GM18909 (cell line): Measurements from ENCODE around the gene CPVL.
"Not testable (repeated sequence)": the region's sequence is repeated elsewhere in the genome, so short reads cannot be mapped to it uniquely, and the experiment has no call there.

ENCODE experiments used
- ATAC-seq: cut with Tn5 transposase; IDR thresholded peaks from one replicate; pipeline ENCODE4 v1.9.1; 2021; ENCODE audit warnings: mild to moderate bottlenecking; ENCODE audit not compliant: unreplicated experiment, poor library complexity

Gene CPVL

DNA sequence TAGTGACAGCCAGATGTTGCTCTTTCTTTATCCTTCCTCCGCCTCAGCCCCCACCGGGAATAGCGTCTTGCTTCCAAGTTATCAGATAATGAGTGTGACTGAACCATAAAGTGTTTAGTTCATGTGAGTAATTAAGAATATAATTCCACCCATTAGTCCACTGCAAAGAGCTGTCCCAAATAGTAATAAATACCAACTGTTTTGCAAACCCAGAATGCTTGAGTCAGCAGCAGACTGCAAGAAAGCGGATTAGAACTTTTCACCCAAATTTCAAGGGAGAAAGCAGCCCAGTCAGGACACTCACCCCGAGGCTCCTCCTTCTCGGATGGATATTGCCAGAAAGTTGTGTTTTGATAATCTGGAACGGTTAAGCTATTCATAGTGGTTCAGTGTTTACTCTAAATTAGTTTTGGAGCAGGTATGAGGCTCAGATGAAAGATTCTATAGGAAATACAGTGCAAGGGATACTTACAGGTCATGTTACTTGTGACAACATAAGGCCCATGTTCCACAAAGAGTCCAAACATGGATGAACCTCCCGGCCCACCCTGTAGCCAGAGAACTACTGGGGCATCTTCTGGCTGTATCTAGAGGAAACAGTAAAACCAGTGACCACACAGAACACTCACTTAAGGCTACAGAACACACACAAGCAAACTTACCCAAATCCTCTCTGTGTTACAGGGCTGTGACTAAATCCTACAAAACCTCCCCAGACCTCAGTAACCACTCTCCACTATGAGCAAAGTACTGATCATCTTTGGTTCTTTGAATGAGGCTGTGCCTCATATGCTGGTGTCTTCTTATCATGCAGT lies 50.5 kb downstream of the CPVL start:
- ATAC-seq, result no peak

DNA sequence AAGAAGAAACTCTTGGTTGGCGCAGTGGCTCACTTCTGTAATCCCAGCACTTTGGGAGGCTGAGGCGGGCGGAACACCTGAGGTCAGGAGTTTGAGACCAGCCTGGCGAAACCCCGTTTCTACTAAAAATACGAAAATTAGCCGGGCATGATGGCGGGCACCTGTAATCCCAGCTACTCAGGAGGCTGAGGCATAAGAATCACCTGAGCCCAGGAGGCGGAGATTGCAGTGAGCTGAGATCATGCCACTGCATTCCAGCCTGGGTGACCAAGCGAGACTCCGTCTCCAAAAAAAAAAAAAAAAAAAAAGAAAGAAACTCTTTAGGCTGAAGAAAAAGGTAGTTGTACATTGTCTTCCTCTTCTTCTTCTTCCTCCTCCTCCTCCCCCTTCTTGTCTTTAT lies 53.2 kb downstream of the CPVL start:
- not testable (repeated sequence) for ATAC-seq

DNA sequence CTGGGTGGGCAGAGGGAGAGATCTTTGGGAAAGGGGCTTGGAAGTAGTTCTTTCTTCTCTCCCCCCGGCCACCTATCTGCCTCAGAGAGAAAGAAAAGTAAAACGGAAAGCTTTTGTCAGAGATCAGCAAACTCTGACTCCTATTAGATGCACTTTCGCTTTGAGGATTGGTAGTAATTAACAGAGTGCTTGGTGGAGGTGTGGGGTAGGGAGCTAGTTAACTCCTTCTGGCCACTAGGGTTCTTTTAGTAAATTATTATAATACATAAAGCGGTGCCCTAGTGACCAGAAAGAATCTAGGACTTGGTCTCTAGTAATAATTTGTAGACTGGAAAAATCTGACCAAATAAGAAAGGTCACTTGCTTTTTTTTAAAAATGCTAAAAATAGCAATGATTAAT lies 54.6 kb downstream of the CPVL start:
- peak; percentile 99 for ATAC-seq

DNA sequence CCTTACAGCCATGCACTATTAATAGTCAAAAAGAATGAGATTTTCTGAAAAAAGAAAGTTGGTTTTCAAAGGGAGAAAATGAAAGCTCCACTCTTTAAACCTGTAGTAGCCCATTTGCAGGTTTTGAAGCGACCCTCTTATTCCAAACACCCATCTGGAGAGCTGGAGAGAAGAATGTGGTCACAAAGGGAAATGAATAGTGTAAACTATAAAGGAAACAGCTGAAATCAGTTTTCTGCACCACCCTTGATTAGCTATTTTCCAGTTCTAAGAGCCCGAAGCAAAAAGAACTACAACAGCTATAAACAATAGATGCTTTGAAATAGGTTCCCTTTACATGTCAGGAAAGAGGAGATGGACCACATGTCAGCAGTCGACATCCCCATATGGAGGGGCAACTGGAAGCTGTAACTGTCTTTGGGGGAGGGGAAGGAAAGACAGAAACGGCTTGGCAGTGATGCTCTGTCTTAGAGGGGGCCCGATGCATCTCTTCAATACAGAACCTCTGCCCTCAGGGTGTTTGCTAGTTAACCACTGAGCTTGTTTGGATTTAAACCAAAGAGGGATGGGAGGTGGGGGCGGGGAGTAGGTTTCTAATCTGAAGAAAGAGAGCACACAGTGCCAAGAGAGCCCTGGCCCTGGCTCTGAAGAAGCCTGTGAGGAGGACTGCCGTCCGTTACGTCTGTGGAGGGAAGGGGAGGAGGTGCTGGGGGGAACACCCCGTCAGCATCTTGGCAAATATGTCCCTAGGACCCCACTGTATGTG lies 55.3 kb downstream of the CPVL start:
- ATAC-seq, result peak; percentile 15

DNA sequence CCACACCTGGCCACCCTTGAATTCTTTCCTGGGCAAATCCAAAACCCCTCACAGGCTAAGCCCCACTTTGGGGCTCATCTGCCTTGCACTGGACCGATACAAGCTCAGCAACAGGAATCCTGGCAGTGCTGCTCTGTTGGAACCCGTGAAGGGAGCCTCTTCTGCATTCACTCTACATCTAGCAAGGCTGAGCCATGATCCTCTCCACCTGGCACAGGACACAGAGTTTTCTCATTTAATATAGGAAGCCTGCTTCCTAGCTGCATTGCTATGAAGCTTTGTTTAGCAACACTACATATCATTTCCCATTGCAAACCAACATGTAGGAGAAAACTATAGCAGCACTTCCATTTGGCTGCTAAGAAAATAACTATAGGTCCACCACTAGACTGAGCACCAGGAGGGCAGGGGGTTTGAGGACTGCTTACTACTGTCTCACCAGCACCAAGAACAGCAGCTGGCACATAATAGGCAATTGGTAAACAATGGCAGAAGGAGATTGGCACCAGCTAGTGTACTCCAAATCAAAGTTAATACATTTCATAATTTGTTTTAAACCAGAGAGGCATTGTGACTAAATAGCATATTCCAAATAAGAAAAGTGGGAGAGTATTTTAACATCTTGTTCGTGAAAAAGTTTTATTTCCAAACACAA lies 56.1 kb downstream of the CPVL start:
- no peak for ATAC-seq

DNA sequence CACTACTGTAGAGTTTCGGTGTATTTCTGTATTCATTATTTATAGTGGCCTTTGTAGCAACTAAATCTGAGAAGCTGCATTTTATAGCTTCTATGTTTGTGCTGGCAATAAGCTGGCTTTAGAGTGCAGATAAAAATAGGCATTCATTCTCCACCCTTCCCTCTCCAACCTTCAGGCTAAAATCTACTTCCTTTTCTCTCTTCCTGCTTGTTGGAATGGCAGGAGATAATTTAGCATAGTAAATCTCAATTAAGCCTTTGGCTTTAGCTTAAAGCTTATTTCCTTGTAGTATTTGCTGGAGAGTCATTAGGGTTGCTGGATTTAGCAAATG lies 58.5 kb downstream of the CPVL start:
- no peak for ATAC-seq

DNA sequence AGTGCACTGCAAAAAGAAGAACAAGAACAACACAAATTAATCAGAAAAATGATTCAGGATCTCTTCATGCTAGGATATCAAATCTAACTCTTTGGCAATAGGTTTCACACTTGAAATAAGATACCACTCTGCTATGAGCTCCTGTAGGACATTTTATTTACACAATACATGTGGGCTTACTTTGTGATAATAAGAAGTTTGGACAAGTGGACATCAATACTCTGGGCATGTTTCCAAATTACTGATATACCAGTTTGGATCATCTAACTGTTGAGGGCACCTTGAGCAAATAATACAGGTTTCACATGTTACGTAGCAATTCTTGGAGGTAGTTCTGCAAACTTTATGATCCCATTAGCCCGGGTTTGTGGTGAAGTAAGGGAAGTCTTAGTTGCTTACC lies 59.8 kb downstream of the CPVL start:
- no peak for ATAC-seq

DNA sequence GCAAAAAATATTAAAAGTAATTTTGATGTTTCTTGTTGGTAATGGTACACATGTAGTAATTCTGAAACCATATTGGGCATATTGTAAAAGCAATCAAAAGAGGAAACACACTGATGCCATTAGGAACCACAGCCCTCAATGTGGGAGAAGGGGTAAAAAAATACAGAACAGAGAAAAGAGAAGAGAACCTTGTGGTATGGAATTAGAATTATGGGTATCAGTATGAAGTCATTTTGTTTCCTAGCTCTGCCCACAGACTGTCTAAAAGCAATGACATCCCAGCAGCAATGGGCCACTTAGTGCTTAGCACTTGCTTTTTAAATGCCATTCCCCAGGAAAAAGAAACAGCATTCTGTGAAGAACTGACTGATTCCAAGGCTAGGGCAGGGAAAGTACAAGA lies 61.5 kb downstream of the CPVL start:
- peak; percentile 94 for ATAC-seq

DNA sequence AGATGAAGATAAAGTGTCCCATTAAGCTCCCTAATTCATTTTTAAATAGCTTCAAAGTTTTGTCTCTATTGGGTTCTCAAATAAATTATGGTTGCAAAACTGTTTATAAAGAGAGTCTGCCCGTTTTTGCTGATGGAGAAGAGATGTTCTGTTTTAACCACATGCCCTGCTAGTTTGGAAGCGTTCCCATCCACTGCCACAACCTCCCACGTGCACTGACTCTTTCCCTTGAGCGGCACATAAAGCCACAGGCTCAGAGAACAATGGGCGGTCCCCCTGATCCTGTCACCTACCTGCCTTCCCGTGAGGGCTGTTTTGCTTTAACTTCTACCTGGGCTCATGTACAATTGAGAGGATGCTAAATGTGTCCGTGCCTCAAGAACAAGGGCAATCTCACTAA lies 65.5 kb downstream of the CPVL start:
- ATAC-seq, result no peak

DNA sequence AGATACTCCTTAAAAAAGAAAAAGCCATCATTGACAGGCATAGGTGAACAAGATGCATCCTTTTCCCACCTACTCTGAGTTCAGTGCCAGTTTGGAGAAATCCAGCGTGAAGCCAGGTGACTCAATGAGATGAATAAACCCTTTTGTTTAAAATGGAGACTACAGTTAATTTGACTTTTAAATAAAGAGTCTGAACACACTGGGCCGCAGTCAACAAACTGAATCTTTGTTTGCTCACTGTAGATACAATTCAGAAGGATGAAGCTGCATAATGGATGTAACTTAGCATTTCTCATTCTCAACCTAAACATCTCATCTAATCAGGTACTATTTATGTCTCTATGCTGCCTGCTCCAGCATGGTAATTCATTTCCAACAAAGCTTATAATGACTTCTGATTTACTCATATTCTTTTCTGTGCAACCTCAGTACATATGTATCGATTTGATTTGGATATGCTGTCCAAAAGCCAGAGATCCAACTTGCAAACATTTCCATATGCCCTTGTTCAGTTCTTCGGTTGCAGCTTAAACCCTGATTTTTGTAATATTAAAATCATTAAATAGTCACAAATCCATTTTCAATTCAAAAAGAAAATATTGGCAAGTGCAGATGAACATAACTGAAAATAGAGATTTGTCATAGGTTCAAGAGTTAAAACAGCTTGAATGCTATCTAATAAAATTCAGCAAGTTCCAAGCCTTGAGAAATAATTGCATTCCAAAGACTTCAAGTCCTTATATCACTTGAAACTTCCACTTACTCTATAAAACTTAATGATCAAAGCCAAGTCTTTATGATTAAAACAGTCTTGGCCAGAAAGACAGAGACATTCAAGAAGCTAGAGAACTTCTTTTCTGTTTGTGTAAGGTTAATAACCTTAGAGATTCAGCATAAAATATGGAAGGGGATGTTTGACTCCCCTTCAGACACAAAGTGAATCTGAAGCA lies 67.8 kb downstream of the CPVL start:
- no peak for ATAC-seq

DNA sequence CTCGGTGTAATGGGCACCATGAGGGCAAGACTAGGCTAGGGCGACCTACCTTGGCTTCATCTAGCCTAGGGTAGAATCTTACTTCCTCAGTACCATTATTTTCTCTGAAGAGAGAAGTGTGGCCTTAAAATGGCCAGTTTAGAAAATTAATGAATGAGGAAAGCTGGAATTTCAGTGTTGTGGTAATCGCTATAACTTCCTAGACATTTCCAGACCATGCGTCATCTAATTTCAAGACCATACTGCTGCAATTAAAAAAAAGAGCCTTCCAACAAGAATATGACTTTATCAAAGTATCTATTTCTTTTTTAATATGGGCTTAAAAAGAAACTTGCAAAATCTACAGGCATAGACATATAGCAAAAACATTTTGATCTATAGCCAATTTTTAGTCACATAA lies 68.5 kb downstream of the CPVL start:
- ATAC-seq, result no peak

DNA sequence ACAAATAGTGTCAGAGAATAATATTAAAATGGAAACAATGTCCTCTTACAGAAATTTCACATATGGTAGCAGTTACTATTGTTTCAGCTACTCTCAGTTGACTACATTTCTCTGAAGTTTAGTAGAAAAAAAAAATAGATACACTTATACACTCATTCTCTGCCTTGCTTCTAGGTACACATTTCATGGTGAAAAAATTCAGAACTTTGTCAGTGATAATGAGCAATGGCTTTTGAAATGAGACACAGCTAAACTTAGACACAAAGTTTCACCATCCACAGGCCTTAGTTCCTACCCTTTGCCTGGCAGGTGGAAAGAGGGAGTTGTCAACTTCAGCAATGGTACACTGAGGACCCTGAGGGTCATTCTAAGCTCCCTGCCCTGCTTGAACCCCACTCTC lies 69.2 kb downstream of the CPVL start:
- no peak for ATAC-seq

DNA sequence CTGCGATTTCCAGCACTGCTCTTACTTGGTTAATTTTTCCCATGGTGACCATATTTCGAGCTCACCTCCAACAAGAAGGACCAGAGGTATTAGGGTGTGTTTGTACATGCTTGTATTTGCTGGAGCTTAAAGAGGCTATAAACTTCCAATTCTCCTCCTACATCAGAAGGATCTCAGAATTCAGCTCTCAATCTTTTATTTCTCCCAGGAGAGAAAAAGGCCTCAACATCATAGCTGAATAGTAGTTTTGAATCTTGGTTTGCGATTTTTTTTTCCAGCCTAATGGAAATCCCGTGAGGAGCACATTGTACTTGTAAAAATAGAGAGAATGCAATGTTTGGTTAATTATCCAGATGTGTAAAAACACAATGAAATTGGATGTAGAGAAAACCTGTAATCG lies 69.7 kb downstream of the CPVL start:
- no peak for ATAC-seq

DNA sequence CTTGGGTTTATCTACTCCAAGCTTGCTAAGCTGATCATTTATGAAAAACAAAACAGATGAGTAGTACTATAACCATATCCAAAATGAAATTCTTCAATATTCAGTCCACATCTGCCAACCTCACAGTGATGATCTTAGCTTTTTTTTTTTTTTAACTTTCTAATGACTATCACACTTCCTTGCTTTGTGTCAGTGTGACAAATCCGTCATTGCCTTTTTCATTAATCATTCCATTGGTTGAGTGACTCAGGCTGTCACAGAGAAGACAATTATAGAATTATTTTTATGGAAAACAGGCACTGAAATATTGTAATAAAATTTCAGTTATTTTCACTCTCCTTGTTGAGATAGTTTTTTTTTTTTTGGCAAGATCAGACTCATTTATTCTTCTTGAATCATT lies 70.7 kb downstream of the CPVL start:
- no peak for ATAC-seq

DNA sequence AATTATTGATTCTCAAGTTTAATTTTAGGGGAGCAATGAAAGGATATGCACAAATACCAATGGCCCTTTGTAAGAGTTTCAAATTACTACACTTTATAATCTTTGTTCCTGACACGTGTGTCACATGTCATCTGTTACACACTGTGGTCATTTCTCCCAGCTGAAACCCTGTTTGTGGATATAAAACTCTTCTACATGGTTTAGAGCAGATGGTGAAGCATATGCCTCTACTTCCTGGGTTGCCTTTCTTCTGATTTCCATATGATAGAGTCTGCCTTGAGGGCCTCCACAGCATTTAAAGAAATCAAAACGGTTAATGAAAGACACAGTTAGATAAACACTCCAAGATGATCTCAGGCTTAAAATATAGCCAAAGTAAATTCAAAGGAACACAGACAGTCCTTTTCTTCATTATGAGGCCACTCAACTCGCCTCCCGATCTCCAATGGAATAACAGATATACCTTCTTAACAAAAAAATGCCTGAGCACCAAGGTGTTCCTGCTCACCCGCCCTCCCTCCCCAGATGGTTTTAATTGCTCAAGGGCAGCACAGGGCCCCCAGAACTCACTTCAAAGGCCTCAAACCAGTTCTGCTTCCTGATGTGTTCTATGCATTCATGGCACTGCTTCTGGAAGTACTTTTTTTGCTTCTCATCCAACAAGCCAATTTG lies 75.0 kb downstream of the CPVL start:
- no peak for ATAC-seq

DNA sequence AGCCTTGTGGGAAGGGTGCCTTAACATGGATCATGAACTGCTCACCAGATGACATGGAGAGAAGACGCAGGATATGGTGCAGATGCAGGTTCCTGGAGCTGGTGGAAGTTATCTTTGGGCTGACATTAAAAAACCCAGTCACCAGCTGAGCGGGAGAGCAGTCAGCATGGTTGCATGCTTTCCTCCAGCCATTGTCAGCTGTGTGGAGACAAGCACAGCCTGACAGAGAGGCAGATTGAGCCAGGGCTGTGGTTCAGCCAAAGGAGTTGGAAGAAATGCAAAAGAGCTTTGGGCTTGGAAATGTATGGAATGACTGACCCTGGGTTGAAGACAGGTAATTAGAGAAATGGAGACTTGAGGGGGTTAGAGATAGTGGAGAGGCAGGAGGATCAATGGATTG lies 79.7 kb downstream of the CPVL start:
- no peak for ATAC-seq

DNA sequence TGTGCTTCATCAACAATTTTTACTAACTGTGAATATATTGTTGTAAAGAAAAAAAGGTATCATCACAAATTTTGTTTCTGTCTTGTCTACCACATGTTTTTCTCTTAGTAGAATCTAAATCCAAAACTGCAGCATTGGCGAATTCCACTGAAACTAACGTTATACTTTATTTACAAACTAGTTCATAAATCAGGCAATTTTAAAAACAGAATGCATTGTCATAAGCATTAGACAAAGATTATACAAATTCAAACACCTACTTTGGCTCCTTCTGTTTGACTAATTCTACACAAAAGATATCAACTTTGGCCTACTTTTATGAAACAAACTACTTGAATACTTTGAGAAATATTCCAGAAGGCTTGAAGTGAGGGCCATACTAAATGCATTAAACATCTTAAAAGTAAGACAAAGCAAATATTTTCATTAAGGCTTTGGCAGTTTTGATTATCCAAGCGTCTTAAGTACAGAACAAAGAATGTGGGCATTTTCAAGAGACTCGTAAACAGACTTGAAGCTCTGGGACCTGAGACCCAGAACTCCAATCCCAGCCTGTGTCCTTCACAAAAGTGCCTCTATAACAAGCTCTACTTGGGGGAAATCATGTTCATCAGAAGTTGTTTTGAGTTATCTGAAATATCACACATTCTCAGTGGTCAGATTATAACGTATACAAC lies 81.0 kb downstream of the CPVL start:
- ATAC-seq, result no peak

DNA sequence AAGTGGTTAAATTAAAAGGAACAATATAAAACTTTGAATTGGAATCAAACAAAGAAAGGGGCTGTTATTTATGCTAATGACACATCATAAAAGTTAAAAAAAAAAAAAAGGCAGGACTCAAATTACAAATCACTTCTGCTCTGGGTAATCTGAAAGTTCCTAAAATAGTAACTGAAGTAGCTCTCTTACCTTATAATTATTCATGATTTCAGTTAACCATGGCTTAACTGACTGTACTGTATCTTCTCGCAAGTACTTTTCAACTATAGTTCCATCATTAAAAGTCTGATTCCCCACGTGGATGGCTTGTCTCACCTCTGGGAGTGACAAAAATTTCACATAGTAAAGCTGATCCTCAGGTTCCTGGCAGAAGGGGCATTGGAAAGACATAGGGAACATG lies 82.5 kb downstream of the CPVL start:
- no peak for ATAC-seq

DNA sequence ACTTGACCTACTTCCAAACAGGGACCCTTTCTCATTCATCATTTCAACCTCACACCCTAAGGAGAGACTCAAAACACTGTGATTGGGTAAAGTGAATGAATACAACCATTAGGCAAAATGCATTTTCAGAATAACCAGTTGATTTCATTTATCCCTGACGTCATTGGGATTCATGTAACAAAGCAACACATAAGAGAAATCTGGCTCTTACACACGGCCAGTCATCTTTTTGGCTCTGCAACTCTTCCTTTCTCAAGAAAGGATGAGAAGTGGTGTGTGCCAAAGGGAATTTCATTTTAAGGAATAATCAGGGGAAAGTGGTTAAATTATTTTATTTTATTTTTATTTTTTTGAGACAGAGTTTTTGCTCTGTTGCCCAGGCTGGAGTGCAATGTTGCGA lies 83.1 kb downstream of the CPVL start:
- no peak for ATAC-seq
